Stimulated activated CD4-positive, alpha-beta T cell treated with anti-CD3 and anti-CD28 coated beads, Interleukin-12 subunit alpha, Interleukin-12 subunit beta, amount 100 ng/mL, for 4 hours (primary cell): ENCODE data around the gene MAML2.

Experiments used
- DNase-seq: peaks from one replicate; pipeline ENCODE4 v3.0.0-alpha.2; 2020

Gene MAML2

DNA sequence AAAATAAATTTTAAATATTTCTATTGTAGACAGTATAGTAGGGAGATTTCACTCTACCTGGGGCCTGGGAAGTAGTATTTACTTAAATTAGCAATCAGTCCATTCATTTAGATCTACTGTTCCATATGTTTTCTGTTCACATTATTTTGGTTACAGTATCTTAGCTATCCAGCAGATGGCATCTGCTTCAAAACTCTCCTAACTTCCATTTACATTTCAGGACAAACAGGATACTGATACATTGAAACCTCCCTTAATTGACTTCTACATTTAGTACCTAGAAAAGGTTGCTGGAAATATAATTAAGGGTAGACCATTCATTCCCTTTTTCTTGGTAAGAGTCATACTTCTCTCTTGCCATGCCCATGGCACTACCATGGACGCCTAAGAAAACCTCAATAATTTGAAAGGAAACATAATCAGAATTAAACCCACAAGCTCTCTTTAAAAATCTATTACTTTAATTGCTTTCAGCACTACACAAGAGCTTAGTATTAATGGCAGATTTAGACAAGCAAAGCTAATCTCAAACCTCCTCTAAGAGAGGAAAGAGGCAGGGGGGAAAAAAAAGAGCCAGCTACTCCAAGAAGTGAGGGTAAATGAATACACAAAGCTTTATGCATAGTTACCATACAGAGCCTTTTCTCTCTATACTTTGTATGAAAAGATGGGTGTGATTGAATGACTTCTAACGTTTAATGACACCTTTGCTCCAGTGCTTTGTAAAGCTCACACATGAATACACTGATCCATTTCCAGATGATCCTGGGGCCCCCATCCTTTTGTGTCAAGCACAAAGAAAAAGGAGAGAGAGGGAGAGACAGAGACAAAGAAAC, 287.9 kb downstream of the MAML2 start:
- no peak for DNase-seq

DNA sequence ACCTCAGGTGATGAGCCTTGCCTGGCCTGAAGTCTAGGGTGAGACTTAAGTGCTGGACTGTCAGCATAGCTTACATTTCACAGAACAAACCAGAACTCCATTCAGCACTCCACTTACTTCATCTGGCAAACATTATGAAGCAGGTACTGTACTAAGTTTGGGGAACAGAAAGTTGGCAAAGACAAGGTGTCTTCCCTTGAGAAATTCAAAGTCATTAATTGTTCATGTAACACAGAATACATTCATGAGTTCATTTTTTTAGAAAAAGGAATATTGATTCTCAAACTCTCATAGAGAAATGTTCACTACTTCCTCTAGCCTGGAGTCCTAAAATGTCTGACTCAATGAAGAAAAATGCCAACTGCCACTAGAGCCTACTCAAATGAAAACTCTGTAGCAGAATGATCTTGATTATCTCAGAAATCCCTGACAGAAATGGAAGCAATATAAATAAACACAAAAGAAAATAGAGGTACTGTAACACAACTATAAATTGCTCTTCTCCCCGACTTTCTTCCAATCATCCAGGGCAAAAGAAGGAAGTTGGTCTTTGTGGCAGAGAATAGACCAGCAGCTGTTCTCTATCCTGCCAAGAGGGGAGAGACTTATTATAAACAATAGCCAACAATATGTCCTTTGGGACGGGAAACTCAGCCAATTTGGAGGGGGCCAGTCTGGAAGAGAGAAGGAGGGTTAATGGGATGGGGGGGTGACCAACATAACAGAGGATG, 289.9 kb downstream of the MAML2 start:
- no peak for DNase-seq

DNA sequence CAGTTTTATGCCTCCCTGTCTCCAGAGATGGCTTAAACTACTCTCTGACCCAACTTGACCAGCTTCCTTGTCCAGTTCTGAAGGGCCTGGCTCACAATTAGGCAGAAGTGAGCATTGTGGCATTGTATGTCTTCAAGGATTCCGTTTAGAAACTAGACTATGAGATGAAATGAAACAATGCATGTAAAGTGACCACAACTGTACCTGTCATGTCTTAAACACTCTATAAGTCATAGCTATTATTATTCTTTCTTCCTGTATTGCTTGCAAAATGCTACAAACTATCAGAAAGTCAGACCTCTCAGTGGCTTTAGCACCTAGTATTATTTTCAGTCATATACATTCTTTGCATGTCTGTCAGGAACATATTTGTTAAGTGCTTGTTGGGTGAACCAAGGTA, 291.2 kb downstream of the MAML2 start:
- DNase-seq = no peak

GRCh38 chr11:96050435-96051182, 292.4 kb downstream of the MAML2 start:
- DNase-seq = no peak

- no peak for DNase-seq
These were observed 293.6 kb downstream of the MAML2 start for GRCh38 chr11:96049426-96049825.

DNA sequence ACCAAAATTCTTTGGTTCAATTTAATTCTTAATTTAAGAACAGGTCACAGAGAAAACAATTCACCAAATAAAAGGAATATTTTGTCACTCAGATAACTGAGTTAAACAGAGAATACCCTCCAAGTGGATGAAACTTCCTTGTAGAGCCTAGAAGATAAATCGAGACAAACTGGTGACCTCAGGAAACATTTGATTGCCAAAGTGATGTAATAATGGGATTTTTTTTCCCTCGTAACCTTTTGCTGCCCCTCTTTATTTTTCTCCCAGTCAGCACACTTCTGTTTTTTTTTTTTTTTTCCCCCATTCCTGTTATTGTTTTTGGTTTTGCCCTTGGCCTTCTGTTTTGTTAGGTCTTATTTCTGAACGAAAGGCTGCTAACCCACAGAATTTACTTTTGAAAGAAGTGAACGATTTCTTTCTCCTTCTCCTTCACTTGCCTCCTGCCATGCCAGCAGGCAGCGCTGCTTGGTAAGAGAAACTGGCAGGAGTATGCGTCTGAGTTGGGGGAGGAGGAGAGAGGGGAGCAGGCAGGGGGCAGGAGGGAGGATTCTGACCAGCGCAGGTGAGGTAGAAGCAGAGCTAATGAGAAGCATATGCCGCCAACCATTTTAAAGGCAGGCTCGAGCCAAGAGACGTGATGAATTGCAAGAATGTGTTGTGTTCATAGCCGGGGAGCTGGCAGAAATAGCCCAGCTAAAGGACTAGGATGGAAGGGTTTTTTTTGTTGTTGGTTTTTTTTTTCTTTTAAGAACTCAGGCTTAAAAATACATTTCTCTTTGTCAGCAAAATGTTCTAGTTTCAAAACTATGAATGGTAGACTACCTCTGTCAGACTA, 297.2 kb downstream of the MAML2 start:
- no peak for DNase-seq

DNA sequence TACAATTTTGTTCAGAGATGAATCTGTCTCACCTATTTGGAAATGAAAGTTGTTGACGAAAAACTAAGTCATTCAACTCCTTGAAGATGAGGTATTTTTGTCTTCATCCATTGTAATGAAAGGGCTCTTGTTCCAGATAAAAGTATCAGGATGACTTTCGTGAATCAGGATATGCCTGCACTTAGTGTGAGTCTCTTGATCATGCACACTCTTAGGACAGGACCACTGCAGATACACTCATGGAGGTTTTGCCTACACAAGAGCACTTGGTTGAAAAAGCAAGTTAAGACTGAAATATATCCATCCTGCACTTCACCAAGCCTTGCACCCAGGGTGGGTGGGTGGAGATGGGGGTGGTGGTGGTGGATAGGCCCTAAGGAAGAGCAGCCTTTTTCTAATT, 298.2 kb downstream of the MAML2 start:
- DNase-seq = no peak

- DNase-seq = no peak
These were observed 298.7 kb downstream of the MAML2 start for GRCh38 chr11:96044311-96044710.

DNA sequence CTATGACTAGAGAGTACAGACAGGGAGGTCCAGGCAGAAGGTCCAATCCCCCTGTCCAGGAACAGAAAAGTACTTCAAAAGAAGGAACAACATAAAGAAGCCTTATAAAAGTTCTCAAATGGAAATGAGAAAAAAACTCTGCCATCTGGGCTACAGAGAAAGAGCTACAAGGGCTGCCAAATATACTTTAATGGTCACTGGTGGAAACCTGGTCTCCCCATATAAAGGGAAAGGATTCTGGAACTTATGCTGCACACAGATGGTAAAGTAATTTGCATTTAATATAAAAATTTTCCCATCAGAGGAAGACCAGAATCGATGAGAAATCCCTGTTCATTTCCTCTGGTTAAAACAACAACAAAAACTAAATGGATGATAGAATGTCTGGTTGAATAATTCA, 299.7 kb downstream of the MAML2 start:
- no peak for DNase-seq

- DNase-seq = no peak
These were observed 304.9 kb downstream of the MAML2 start for GRCh38 chr11:96038046-96038445.

GRCh38 chr11:96037405-96037949, 305.5 kb downstream of the MAML2 start:
- DNase-seq = no peak

GRCh38 chr11:96036863-96037262, 306.1 kb downstream of the MAML2 start:
- DNase-seq = no peak

DNA sequence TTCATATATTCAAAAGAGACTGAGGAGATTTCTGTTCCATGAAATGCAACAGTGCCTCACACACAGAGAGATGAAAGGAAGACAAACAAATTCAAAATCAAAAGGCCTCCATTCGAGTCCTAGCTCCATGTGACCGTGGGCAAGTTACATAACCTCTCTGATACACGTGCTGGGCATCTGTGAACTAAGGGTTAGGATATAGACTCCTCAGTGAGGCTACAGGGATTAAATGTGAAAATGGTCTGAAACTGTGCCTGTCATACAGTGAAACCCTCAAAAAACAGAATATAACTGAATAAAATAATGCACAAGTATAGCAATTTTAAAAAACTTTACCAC, 307.3 kb downstream of the MAML2 start:
- DNase-seq = no peak

DNA sequence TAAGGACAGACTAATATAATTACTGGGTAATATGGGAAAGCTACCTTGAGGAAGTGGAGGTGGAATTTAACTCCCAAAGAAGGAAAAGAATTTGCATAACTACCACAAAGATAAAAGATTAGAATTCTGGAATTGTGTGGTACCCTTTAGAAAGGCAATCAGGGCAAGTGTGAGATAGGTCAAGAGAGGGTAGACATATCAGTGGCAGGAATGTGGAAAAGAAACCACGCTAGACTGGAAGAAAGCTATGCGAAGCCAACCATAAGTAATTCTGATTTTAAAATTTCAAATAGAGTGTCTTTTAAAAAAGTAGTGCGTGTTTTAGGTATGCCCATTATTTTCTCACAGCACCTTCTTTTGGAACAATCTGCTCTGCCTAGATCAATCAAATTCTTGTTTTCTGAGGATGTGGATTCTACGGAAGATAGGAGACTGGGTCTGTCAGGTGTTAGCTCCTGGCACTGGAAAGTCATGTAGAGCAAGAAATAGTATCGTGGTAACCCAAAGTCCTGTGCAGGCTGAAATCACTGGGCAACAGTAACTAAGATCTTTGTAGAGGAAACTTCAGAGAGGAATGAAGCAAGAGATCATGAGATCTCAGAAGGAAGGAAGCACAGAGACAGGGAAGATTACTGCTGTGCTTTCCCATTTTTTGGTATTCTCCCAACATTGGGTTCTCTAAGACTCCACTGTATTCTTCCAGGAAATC, 307.8 kb downstream of the MAML2 start:
- DNase-seq = no peak

- DNase-seq = no peak
These were observed 309.4 kb downstream of the MAML2 start for GRCh38 chr11:96033599-96033998.

DNA sequence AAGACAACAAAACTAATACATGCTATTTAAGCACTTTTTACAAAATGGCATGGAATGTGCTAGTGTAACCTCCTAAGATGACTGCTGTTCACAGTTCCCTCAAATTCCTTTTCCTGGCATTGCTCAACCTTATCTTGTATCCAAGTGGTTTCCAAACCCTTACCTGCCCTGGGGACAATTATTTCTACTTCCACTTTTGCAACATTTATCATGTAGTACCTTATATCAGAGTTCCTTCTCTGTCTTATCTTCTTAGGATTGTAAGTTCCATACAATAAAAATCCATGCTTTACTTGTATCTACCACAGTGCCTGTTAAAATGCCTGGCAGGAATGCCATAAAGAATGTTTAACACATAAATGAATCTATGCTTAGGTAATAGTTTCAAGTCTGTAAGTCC, 309.9 kb downstream of the MAML2 start:
- DNase-seq = no peak

GRCh38 chr11:96028746-96029145, 314.2 kb downstream of the MAML2 start:
- no peak for DNase-seq

DNA sequence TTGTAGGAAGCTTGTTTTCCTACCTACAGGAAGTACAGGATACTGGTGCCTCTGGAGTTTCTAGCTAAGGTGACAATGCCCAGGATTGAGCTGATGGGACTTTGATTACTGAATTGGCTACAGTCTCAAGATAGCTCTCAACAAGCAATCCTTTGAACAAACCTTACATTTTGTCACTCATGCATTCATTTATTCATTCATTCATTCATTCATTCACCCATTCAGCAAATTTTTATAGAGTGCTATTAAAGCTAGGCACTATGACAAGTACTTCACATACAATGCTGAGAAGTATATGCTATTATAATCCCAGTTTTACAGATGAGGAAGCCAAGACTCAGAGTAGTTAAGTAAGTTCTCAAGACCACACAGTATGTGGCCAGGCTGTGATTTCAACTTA, 316.0 kb downstream of the MAML2 start:
- DNase-seq = no peak

GRCh38 chr11:96026310-96026709, 316.7 kb downstream of the MAML2 start:
- DNase-seq = no peak

DNA sequence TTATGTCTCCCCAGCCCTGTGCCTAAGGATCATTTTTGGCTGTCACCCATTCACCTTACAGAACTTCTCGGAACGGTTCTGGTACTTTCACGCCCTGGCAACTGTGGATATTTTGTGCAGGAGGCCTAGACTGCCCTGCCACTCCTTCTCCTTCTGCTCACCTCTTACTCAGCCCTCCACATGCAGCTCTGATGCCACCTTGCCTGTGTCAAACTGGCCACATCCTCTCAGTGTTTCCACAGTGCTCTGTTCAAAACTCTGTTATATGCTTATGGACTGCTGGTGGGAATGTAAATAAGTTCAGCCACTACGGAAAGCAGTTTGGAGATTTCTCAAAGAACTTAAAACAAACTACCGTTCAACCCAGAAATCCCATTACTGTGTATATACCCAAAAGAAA, 318.3 kb downstream of the MAML2 start:
- DNase-seq = no peak

DNA sequence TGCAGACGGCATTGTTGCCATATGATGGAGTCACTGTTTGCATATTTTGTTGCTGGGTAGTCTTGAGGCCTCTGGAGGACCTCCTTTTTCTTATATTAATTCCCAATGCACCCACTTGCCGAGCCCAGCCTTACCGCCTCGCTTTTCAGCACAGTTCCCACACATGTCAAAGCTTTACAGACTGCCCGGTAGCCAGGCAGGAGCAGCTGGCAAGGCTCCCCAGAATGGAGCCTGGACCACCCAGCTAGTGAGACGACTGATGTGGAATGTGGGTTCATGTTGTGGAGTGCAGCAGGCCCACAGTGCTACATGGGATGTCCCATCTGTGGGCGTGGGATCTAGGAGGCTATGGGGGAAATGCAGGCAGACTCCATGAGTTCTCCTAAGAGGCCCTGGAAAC, 319.7 kb downstream of the MAML2 start:
- DNase-seq = no peak
